Left cardiac atrium (tissue), 4 donors: ENCODE results near the gene ZNF692. TPM values are rescaled to one million over a fixed set of nuclear protein-coding genes. Genes with fewer than 3 reads are reported as not detected.
A peak's percentile ranks its signal among the peaks of the same experiment; 100 is the strongest.
"Not testable (repeated sequence)": the region's sequence is repeated elsewhere in the genome, so short reads cannot be mapped to it uniquely, and the experiment has no call there.

Source experiments
- ATAC-seq, 2 donors: fragments of 200-7000 bp; cut with Tn5 transposase; one replicate each; pipeline ENCODE4 v1.9.1; 2020; ENCODE audit warnings: mild to moderate bottlenecking in 2 of 2, moderate library complexity in 2 of 2
- DNase-seq: peaks from one replicate; pipeline ENCODE4 v3.0.0-alpha.2; 2020
- intact Hi-C, 2 donors: fragments of 100-400 bp; cut with DNase I; formaldehyde crosslinking; loops; one replicate each; pipeline versions ENCODE4 v1.14.1 to v1.15.1; 2022 to 2023
- total RNA-seq, 2 donors: library from RNA; stranded (reverse); fragmentation: NEBNext Ultra II Directional; extraction: Animal tissue kit (Norgen Biotek cat#: 25700); gene quantifications; one replicate each; pipeline ENCODE4 v1.2.1, GENCODE V29; 2021
- donor health status: DM: no; HTN: yes; CAD: no.
- donor health status: DM: no; HTN: yes; CAD: no; lungs with severe emphysema.
- donor health status: DM: yes; HTN: yes; CAD: no.
- donor health status: Dilated cardiomyopathy.

ZNF692 gene
- total RNA-seq, 2 donors from 2014 or later, result 16.3 to 22.3 TPM

DNA sequence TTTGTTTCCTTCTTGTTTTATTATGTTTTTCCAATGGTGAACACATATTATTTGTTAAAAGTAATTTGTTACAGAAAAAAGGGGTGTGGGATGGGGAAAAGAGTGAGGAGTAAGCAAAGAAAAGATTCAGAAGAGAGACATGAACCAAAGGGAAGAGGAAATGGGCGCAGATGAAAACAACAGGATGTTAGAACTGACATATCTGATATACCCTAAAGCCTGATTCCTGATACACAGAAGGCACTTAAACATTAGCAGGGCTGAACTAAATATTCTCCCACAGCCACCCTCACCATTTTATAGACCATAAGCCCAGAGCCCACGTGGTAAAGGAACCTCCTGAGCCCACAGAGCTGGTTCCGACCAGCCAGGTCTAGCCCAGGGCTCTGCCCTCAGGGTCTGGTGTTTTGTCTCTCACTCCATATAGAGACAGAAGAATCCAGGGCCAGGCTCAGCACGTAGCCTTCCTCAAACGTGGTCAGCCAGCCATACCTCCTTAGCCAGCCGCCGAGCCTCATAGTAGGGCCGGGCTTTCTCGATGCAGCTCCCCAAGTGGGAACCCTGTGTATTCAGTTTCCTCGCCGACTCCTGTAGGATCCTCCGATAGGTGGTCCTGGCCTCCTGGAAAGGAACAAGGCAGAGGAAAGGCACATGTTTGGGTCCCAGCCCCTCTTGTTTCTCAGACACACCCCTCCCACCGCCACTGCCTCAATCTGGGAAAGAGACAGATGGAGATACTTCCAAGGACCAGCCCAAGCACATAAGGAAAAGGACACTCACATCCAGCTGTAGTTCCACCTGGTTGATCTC is 42.6 kb downstream of the ZNF692 start:
- intact Hi-C loops, result no loop called here
- no peak for DNase-seq

GRCh38 chr1:248815407-248816034 is 43.4 kb downstream of the ZNF692 start:
- DNase-seq (no peak), ATAC-seq (no peak)
- intact Hi-C loops, result no loop called here

More for the DNA sequence above, 42.6 kb downstream of the ZNF692 start:
- ATAC-seq, result no peak

DNA sequence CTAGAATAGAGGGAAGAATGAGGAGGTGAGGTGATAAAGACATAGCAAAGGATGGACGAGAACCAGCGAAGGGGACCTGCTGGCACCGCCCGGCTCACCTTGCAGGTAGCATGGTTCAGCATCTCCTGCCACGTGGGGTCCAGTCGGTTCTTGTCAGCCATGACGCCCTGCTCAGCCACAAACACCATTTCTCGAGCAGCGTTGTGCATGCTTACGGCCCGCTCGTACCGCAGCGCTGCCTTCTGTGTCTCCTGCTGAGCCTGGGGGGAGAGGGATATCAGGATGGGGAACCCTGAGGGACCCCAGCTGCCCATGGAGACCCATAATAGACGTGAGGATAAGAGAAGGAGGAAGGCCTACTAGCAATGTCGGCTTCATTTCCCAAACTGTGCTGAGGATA is 44.5 kb downstream of the ZNF692 start:
- intact Hi-C loops, result no loop called here
- no peak for DNase-seq
- no peak for ATAC-seq

- intact Hi-C loops, result no loop called here
- ATAC-seq (no peak), DNase-seq (no peak)
Measured at GRCh38 chr1:248813546-248813945, 45.3 kb downstream of the ZNF692 start.

DNA sequence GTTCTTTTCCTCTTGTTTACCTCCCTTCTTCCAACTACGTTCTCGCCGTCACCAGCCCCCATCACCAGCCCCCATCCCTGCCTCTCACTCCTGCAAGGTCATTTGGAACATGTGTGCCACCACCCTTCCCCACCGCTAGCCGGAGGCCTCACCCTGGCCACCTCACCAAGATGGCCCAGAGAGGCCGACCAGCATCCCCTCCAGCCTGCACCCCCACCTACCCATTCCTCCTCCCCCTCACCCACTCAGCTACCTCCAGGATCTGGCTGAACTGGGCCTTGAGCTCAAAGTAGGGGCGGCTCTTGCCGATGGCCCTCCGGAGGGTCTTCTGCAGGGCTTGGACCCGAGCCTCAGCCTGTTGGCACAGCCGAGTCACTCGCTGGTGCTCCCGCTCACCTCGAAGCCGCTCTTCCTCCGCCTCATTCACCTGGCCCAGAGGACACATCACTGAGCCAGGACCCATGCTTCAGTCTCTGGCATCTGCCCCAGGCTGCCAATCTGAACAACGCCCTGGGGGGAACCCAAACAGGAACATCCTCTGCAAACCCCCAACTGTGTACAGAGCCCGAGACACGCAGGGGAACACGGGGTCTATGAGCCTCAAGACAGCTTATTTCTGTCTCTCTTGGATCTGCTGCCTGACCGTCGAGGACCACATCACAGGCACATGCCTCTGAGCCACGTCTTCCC is 46.0 kb downstream of the ZNF692 start:
- DNase-seq (no peak), ATAC-seq (no peak)
- intact Hi-C loops, result no loop called here

DNA sequence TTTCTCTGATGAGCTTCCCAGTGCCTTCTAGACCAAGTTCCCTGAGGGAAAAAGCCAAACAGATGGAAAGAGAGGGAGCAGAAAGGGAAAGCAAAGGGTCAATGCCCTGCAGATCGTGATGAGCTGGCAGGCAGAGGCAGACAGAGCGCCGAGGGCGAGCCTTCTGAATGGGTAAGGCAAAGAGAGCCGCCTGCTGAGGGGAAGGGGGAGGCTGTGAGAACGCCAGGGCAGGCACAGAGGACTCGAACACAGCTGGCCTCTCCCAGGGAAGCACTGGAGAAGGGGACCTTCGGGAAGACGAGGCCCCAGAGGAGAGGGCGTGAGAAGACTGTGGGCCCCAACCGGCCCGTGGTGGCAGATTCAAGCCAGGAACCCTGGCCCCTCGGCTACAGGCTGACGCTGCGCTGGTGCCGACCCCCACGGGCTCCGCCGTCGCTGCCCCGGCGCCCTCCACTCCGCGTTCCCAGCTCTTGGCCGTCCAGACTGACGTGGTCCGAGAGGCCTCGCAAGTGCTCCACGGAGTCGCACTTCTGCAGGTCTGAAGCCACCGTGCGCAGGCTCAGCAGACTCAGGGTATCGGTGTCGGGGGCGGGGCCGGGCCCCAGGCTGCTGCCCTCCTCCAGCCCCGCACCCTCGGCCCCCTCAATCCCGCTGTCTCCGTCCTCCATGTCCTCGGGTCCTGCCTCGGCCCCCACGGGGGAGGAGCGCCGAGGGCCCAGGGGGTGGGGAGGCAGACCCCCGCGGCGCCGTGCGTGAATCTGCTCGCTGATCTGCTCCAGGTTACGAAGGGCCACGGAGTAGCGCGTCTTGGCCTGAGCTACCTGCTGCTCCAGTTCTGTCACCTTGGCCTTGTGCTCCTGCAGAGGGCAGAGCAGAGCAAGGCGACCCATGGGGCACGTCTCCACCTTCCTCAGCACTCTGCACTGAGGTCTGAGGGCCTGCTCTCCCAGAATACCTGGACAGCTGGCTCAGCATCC is 47.1 kb downstream of the ZNF692 start:
- no peak for ATAC-seq
- intact Hi-C loops, result no loop called here
- no peak for DNase-seq

DNA sequence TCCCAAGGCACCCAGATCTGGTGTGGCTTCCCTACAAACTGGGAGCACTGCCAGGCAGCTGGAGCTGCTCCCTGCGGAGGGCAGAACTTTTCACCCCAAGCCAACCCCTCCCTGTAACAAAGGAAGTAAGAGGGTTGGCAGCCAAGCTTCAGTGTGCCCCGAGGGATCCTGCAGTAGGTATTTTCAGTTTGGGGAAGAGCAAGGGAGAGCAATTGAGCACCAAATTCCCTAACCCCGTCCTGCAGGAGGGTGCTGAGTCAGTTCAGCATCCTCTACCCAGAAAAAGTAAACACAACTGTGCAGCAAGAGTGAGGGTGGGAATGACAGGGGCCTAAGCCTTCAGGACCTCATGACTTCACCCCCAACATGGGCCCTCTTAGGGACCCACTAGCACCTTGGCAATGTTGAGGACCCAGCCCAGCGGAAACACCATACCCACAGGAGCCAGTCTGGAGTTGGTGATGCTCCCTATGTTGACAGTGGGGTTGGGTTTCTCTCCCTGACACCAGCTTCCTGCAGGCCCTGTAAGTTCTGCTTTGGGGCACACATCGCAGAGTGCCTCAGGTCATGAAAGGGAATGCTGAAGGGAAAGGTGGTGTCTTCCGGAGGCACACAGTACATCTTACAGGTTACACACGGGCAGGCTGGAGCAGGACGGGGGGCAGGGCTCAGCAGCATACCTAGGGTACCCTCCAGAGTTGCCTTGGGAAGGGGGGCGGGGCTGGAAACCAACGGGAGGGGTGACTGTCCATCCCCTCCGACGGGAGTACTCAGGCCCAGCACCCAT is 48.0 kb downstream of the ZNF692 start:
- ATAC-seq, result peak; percentile 35 to 59
- DNase-seq, result no peak
- intact Hi-C loops, result no loop called here

DNA sequence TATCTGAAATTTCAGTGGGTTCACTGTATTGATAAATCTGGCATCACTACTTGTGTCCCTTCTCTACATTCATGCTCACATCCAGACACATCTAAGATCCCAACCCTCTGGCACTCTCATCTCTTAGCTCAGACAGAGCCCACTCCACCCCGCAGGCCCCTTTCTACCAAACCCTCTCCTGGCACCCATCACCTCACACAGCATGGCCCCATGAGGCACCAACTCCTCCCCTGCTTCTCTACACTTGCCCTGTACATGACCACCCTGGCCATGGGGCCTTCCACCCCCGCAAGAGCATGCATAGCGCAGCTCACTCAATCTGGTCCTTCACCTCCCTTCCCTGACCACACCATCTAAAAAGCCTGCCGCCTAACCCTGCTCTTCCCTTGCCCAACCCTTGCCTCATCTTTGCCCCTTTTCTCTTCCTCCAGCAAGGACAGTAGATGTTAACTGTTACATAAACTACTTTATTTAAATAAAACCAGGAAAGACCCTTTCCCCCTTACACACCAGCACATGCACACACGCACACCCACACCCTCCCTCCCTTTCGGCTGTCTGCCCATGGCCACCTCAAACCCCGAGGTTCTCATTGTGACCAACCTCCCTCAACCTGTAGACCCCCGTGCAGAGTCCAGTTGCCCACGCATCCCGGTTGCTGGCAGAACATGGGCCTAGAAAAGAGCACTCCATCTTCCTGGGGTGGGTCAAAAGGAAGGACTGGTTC is 48.7 kb downstream of the ZNF692 start:
- intact Hi-C loops, result loop anchor here in 1 of 2 donors (5.0 kb wide), 2 partner anchors 108 to 188 kb away; partner anchors contain the start of gene OR14I1
- DNase-seq, result no peak
- no peak for ATAC-seq

- no peak for DNase-seq
Measured at GRCh38 chr1:248808876-248809275, 50.0 kb downstream of the ZNF692 start.

GRCh38 chr1:248807067-248807737 is 51.7 kb downstream of the ZNF692 start:
- ATAC-seq (peak; percentile 68 to 77), DNase-seq (peak; percentile 61)
- intact Hi-C loops, result loop anchor here in 1 of 2 donors (5.0 kb wide), 2 partner anchors 105 to 185 kb away; partner anchors contain the start of gene OR14I1

More at GRCh38 chr1:248808876-248809275, 50.0 kb downstream of the ZNF692 start:
- intact Hi-C loops, result loop anchor here in 1 of 2 donors (5.0 kb wide), 2 partner anchors 107 to 187 kb away; partner anchors contain the start of gene OR14I1
- ATAC-seq, result no peak

DNA sequence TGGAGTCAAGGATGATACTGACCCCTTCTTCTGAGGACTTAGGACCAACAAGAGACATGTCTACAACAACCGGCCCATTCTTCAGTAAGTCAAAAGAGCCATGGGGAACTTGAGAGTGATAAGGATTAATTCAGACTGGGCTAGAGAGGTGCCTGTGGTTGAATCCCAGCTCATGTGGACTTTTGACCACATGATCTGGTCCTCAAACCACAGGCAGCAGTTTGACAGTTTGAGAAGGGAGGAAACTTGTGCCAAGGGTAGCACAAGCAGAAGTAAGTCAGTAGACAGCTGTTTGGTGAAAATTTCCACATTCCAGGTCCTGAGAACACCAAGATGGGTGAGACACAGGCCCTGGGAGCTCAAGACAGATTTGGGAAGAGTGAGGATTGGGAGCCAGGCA is 53.0 kb downstream of the ZNF692 start:
- intact Hi-C loops, result loop anchor here in 1 of 2 donors (5.0 kb wide), 2 partner anchors 104 to 184 kb away; partner anchors contain the start of gene OR14I1
- ATAC-seq, result peak; percentile 5 to 34

GRCh38 chr1:248804771-248805681 is 53.9 kb downstream of the ZNF692 start:
- intact Hi-C loops, result loop anchor here (5.0 kb wide), 2 partner anchors 103 to 183 kb away; partner anchors contain the start of gene OR14I1 (in 1 of the 2)
- ATAC-seq, result peak; percentile 60 to 67
- no peak for DNase-seq

More for the DNA sequence above, 53.0 kb downstream of the ZNF692 start:
- no peak for DNase-seq

GRCh38 chr1:248803501-248803900 is 55.4 kb downstream of the ZNF692 start:
- DNase-seq, ATAC-seq: not testable (repeated sequence)
- intact Hi-C loops, result loop anchor here in 1 of 2 donors (5.0 kb wide), 1 partner anchor 181 kb away; no protein-coding TSS in a partner anchor

DNA sequence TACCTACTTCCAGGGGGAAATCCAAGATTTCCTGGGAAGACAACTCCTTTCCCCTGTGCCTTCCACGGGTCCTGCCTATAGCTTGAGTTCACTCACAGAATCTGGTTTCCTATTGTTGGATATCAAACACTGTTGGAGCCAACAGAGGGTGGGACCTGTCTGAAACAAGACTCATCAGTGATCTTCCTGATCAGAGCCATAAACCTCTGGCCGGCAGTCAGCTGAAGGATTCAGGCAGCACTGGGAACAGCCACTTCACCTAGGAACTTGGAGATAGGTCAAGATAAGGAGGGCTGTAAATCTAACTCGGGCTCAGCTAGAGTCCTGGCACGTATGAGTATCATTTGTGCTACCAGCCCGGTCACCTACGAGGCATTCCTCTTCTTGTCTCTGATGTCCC is 56.4 kb downstream of the ZNF692 start:
- DNase-seq, result no peak
- no peak for ATAC-seq
- intact Hi-C loops, result loop anchor here in 1 of 2 donors (5.0 kb wide), 1 partner anchor 180 kb away; no protein-coding TSS in a partner anchor

DNA sequence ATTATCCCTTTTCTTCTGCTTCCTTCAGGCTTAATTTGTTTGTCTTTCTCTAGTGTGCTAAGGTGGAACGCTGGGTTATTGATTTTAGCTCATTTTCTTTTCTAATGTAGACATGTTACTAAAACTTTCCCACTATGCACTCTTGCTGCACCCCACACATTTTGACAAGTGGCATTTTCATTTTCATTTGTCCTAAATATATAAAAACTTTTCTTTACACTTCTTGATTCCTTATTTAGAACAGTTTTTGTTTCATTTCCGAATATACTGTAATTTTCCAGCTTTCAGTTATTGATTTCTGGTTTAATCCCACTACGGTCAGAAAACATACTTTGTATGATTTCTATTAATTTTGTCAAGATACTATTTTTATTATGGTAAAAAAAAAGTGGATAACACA is 58.4 kb downstream of the ZNF692 start:
- intact Hi-C loops, result loop anchor here in 1 of 2 donors (5.0 kb wide), 1 partner anchor 178 kb away; no protein-coding TSS in a partner anchor
- no peak for ATAC-seq
- DNase-seq, result no peak
